ENCODE data around the gene ST6GALNAC1. TPM values are rescaled to one million over a fixed set of nuclear protein-coding genes. Genes with fewer than 3 reads are reported as not detected.

The ST6GALNAC1 gene
- total RNA-seq, 1 experiment from 2014 or later, result not detected

- intact Hi-C loops (cut with micrococcal nuclease), result no loop called here
- DNase-seq (ENCODE audit: low read depth, low spot score) (no peak), ATAC-seq (no peak)
- H3K9me3 ChIP-seq (ENCODE audit: control insufficient read depth in 1 of 2, insufficient read depth in 1 of 2, low read depth in 1 of 2, low read length in 2 of 2), result no peaks in the 10 kb centered on the region
- POLR2A ChIA-PET, result interaction anchor here (1.9 kb wide), 1 partner anchor 127 kb away, joined by 4 read pairs; no protein-coding TSS in a partner anchor
- no peaks in the 10 kb centered on the region for H3K27me3 ChIP-seq (ENCODE audit: insufficient read depth, low read length)
- no TSS peak for BruUV-seq (replicated peaks)
- CTCF ChIA-PET, result interaction anchor here (1.8 kb wide), 1 partner anchor 13 kb away, joined by 5 read pairs; no protein-coding TSS in a partner anchor
- no peak overlapping the region for H3K4me3 ChIP-seq (replicated peaks in 1 of 2; ENCODE audit: low read depth in 1 of 2, low read length in 2 of 2)
- no peak overlapping the region for H3K27ac ChIP-seq (ENCODE audit: low read depth, low read length)
- H3K4me2 ChIP-seq (ENCODE audit: low read length), result no peak overlapping the region
- RAD21 ChIA-PET (ENCODE audit: low non-redundant PET in 1 of 2, low total read pairs in 2 of 2, uncharacterized antibody in 2 of 2, unreplicated experiment in 2 of 2), result no interaction called here
- no peak overlapping the region for H3K9ac ChIP-seq (ENCODE audit: low read length)
- no peaks in the 10 kb centered on the region for H3K79me2 ChIP-seq (ENCODE audit: insufficient read depth, low read length)
- no peaks in the 10 kb centered on the region for H3K9me2 ChIP-seq (ENCODE audit: insufficient read depth)
- H3K36me3 ChIP-seq (ENCODE audit: control insufficient read depth in 1 of 2, insufficient read depth in 2 of 2, low read length in 2 of 2), result peaks cover 0 to 2% of the 10 kb centered on the region in 2 experiments; a peak in 1 of 4 replicates
- peaks cover 22 to 24% of the 10 kb centered on the region in 2 experiments for H3K4me1 ChIP-seq (ENCODE audit: control insufficient read depth in 1 of 2, insufficient read depth in 2 of 2, low read length in 2 of 2)
- no peaks in the 10 kb centered on the region for H4K20me1 ChIP-seq (ENCODE audit: insufficient read depth)
- H2AFZ ChIP-seq (ENCODE audit: low read depth, low read length, poor library complexity, severe bottlenecking), result no peak overlapping the region
- TF ChIP-seq SRF (IDR thresholded peaks at IDR 0.05; ENCODE audit: low read depth), result no peak
- no peak for TF ChIP-seq POLR2A (IDR thresholded peaks at IDR 0.05; ENCODE audit: borderline replicate concordance, extremely low read depth, insufficient read depth, insufficient read length)
- no peak for TF ChIP-seq CTCF (IDR thresholded peaks at IDR 0.05 in 2 of 3, conservative IDR thresholded peaks at IDR 0.05 in 1 of 3; ENCODE audit: borderline replicate concordance in 1 of 3, insufficient read depth in 1 of 3, low read depth in 2 of 3, low read length in 2 of 3)
- TF ChIP-seq EZH2 (IDR thresholded peaks at IDR 0.05), result no peak
- TF ChIP-seq MAX (IDR thresholded peaks at IDR 0.05), result no peak
- no peak for TF ChIP-seq JUND (IDR thresholded peaks at IDR 0.05)
- no peak for TF ChIP-seq ZBTB33 (IDR thresholded peaks at IDR 0.05; ENCODE audit: extremely low read depth, insufficient replicate concordance, low read length)
- no peak for TF ChIP-seq TCF7L2 (IDR thresholded peaks at IDR 0.05; ENCODE audit: borderline replicate concordance, extremely low read depth, insufficient read depth, insufficient read length)
- TF ChIP-seq FOSL1 (IDR thresholded peaks at IDR 0.05; ENCODE audit: low read depth), result no peak
- TF ChIP-seq, protein P1, sequence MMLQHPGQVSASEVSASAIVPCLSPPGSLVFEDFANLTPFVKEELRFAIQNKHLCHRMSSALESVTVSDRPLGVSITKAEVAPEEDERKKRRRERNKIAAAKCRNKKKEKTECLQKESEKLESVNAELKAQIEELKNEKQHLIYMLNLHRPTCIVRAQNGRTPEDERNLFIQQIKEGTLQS (IDR thresholded peaks at IDR 0.05), result no peak
- no peak for TF ChIP-seq EGR1 (IDR thresholded peaks at IDR 0.05; ENCODE audit: low read depth)
- TF ChIP-seq ELF1 (IDR thresholded peaks at IDR 0.05; ENCODE audit: borderline replicate concordance, low read depth), result no peak
- TF ChIP-seq ZNF274 (IDR thresholded peaks at IDR 0.05; ENCODE audit: low read depth, low read length), result no peak
- TF ChIP-seq, protein P2, sequence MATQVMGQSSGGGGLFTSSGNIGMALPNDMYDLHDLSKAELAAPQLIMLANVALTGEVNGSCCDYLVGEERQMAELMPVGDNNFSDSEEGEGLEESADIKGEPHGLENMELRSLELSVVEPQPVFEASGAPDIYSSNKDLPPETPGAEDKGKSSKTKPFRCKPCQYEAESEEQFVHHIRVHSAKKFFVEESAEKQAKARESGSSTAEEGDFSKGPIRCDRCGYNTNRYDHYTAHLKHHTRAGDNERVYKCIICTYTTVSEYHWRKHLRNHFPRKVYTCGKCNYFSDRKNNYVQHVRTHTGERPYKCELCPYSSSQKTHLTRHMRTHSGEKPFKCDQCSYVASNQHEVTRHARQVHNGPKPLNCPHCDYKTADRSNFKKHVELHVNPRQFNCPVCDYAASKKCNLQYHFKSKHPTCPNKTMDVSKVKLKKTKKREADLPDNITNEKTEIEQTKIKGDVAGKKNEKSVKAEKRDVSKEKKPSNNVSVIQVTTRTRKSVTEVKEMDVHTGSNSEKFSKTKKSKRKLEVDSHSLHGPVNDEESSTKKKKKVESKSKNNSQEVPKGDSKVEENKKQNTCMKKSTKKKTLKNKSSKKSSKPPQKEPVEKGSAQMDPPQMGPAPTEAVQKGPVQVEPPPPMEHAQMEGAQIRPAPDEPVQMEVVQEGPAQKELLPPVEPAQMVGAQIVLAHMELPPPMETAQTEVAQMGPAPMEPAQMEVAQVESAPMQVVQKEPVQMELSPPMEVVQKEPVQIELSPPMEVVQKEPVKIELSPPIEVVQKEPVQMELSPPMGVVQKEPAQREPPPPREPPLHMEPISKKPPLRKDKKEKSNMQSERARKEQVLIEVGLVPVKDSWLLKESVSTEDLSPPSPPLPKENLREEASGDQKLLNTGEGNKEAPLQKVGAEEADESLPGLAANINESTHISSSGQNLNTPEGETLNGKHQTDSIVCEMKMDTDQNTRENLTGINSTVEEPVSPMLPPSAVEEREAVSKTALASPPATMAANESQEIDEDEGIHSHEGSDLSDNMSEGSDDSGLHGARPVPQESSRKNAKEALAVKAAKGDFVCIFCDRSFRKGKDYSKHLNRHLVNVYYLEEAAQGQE (IDR thresholded peaks at IDR 0.05; ENCODE audit: low read depth), result no peak
Observed at GRCh38 chr17:76684756-76685155, 41.2 kb upstream of the ST6GALNAC1 start.

Data from HCT116 (cell line).